IPS-18c (cell line): Measurements from ENCODE around the gene ALKBH8.
"Not testable (repeated sequence)": the region's sequence is repeated elsewhere in the genome, so short reads cannot be mapped to it uniquely, and the experiment has no call there.

ENCODE experiments used
- H3K4me3 ChIP-seq: 2 replicates; pipeline ENCODE4 v1.7.0; 2013; ENCODE audit warnings: low read depth, mild to moderate bottlenecking, low read length, moderate library complexity; ENCODE audit not compliant: insufficient read depth
- H3K9me3 ChIP-seq: one replicate; pipeline ENCODE4 v1.6.1; 2013; ENCODE audit warnings: mild to moderate bottlenecking, low read length, moderate library complexity; ENCODE audit not compliant: control insufficient read depth, insufficient read depth

Gene ALKBH8

DNA sequence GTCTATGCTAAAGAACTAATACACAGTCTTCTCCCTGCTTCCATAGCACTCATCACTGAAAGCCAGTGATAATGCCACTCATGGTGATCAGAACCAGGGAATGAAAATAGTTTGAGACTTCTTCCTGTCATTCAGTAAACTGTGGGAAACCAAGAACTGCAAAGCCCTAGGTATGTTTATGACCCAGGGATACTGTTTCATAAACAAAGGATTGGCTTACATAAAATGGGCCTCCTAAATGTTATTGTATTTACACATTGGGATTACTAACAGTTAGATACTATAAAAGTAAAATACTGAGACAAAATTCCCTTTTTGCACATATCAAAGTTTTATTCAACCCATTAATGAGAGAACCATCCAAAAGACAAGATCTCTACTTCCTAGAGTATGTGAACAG lies 86.6 kb downstream of the ALKBH8 start:
- no peaks in the 10 kb centered on the region for H3K9me3 ChIP-seq

DNA sequence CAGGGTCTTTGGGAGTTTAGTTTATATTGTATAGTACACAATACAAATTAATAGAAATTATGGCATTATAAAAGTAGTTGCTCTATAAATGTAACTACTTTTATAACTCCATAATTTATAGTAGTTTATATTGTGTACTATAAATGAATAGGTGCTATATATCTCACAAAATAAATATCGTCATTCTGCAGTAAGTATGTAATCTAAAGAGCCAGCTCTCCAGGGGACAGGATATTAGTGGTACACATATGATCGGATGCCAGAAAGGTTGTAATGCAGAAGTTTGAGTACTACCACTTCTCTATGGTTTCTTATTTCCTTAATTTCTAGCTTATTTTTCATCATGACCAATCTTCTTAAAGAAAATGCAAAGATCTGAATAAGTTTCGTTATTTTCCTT lies 87.7 kb downstream of the ALKBH8 start:
- Histone ChIP-seq H3K4me3 (no peak overlapping the region), H3K9me3 (no peaks in the 10 kb centered on the region)

More for the DNA sequence above, 86.6 kb downstream of the ALKBH8 start:
- no peak overlapping the region for H3K4me3 ChIP-seq

DNA sequence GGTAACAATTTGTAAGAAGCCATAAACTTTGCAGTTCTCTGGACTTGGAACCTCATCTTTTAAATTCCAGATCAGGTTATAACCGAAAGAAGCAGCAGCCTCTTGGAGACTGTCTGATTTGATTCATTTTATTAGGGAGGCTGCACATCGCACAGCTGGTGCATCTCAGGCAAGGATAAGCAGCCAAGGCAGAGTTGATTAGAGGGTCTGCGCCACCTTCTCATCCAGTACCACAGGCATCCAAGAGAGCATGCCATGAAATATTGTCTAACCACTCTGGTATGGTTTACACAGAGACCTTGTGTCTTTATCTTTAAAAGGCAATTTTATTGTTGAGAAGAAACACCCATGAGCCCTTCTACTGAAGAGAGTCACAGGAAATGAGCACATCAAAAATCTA lies 91.7 kb downstream of the ALKBH8 start:
- H3K9me3 ChIP-seq, result no peaks in the 10 kb centered on the region
- H3K4me3 ChIP-seq, result no peak overlapping the region

DNA sequence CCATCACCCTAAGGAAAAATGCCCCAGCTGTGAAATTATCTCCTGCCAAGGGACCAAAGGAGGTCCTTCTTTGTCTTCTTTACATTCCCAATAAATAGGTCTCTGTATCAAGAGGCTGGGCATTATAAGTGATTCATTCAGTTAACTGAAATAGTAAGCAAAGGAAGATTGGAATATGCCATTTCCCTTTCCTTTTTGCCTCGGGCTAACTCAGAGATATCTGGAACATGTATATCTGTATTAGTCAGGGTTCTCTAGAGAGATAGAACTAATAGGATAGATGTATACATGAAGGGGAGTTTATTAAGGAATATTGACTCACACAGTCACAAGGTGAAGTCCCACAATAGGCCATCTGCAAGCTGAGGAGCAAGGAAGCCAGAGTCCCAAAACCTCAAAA lies 92.6 kb downstream of the ALKBH8 start:
- no peak overlapping the region for H3K4me3 ChIP-seq
- H3K9me3 ChIP-seq, result no peaks in the 10 kb centered on the region

DNA sequence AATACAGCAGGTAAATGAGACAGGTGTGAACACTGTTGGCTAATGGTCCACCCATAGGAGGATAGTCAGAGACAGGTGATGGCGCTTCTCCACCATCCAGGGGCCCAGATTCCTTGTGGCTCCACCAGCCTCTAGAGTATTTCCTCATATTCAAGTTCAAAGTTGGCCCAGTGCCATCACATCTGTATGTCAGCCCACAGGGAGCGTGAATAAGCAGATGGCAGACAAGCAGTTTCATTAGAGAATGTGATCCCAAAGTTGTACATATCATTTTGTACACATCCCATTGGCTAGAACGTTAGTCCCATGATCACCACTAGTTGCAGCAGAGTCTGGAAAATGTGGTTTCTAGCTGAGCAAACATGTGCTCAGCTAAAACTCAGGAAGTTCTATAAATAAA lies 96.9 kb downstream of the ALKBH8 start:
- H3K4me3 ChIP-seq, result no peak overlapping the region
- peaks cover 3% of the 10 kb centered on the region for H3K9me3 ChIP-seq

DNA sequence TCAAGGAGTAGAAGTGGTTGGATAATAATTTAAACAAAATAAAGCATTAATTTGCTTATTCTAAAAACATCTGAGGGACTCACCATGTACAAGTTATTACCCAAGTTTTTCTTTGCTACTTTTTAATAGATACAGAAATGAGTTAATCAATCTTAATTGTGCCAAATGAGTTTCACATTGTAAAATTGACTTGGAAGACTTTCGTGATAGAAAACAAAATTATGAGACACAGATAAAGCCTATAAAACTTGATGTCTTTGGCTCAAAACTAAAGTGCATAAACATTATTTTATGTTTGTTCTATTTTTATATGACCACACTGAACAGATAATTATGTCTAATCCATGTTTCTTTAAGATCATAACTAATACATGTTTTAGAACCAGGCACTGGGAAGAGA lies 97.8 kb downstream of the ALKBH8 start:
- Histone ChIP-seq H3K4me3 (no peak overlapping the region), H3K9me3 (peaks cover 3% of the 10 kb centered on the region)

DNA sequence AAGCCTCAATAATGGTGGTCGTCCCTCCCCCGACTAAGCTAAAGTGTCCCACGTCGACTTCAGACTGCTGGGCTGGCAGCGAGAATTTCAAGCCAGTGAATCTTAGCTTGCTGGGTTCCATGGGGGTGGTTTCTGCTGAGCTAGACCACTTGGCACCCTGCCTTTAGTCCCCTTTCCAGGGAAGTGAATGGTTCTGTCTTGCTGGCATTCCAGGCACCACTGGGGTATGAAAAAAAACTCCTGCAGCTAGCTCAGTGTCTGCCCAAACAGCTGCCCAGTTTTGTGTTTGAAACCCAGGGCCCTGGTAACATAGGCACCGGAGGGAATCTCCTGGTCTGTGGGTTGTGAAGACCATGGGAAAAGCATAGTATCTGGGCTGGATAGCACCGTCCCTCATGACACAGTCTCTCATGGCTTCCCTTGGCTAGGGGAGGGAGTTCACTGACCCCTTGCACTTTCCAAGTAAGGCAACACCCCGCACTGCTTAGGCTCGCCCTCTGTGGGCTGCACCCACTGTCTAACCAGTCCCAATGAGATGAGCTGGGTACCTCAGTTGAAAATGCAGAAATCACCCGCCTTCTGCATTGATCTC lies 99.2 kb downstream of the ALKBH8 start:
- not testable (repeated sequence) for H3K9me3 ChIP-seq, H3K4me3 ChIP-seq

DNA sequence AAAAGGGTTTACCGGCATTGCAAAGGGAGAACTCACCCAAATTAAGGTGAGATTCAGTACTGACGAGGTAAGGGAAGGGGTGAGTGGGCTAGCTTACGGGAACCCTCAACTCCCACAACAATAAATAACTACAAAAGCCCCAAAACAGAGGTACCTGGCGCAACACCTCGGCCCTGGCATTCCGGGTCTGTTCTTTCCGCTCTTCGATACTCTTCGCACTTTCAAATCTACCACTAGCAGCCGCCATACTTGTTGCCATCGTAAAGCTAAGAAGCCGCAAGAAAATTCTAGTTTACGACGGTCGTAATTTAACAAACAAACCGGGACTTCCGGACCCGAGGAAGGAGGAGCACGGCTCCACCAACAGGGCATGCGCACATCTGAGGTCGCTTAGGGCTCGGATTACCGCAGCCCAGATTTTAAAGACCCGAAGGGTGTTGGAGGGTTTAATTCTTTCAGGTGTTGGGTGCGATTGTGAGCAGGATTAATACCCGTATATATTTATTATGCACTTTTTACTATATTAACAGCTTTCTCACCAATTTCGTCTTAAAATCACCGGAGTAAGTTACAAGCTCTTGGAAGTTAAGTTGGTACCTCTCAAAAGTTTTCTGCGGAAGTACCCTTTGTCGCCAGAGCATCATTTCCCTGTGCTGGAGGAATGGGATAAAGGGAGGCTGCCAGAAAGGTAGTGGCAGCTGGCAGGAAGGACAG lies 107.8 kb downstream of the ALKBH8 start, which contains the start of gene CWF19L2:
Gene CWF19L2, minus strand, starts transcription at position 268 of the 714 bp plus-strand sequence. Its CDS starts 9 bp downstream, at position 259.
- H3K4me3 ChIP-seq, result peak within 1 kb of the TSS; percentile 64
- H3K9me3 ChIP-seq, result no peaks in the 10 kb centered on the region

DNA sequence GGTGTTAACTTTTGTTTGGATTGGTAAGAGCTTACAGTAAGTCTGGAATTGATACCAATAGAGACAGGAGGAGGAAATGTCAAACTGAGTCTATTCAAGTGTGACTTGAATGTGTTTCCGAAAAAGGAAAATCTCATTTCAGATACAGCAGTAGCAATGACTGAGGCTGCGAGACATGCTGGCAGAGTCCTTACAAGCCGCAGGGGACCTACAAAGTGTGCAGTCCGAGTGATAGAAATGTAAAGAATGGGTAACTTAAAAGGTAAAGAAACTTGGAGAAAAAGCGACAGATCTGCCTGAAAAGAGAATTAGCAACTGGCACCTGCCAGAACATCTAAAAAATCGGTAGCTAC lies 108.4 kb downstream of the ALKBH8 start:
- no peaks in the 10 kb centered on the region for H3K9me3 ChIP-seq
- H3K4me3 ChIP-seq, result peak overlapping the region; percentile 64

DNA sequence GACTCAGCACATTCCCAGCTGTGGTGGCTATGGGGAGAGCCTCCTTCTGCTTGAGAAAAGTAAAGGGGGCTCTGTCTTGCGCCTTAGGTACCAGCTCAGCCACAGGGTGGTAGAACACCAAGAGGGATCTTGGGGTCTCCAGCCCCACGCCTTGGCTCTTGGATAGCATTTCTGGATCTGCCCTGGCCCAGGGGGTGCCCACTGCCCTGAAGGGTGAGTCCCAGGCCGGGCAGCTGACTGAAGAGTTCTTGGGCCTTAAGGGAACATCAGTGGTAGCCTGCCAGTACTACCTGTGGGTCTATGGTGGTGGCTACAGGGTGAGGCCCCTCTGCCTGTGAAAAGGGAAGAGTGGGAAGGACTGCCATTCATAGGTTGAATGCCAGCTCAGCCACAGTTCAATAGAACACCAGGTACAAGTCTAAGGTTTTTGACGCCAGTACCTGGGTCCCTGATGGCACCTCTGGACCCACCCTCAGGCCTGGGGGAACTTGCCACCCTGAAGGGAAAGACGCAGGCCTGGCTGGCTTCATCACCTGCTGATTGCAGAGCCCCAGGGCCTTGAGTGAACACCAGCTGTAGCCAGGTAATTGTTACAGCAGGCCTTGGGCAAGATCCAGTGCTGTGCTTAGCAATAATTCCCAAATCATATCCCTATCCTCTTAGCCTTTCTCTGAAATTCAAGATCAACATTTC lies 111.8 kb downstream of the ALKBH8 start:
- H3K9me3 ChIP-seq, result no peaks in the 10 kb centered on the region
- H3K4me3 ChIP-seq, result no peak overlapping the region
